Neural cell (in vitro differentiated cells): ENCODE data around the gene SLC2A10. TPM values are rescaled to one million over a fixed set of nuclear protein-coding genes. Genes with fewer than 3 reads are reported as not detected.
"Not testable (repeated sequence)": the region's sequence is repeated elsewhere in the genome, so short reads cannot be mapped to it uniquely, and the experiment has no call there.

Experiments used
- H2AFZ ChIP-seq: fragments of 200-600, 300-800 bp; sonication (generic), shearing (Covaris generic); 2 replicates; pipeline ENCODE4 v1.6.0; 2014; ENCODE audit warnings: low read depth, mild to moderate bottlenecking, antibody characterized with exemption, low read length, moderate library complexity
- H3F3A ChIP-seq: fragments of 200-600 bp; shearing (Covaris generic); 2 replicates; pipeline ENCODE4 v1.6.1; 2016; ENCODE audit warnings: mild to moderate bottlenecking, moderate library complexity, mixed read lengths, antibody characterized with exemption, low read length; ENCODE audit not compliant: insufficient read depth, poor library complexity, severe bottlenecking
- H3K27ac ChIP-seq: fragments of 200-600, 300-800 bp; sonication (generic), shearing (Covaris generic); 2 replicates; pipeline ENCODE4 v1.5.1; 2014; ENCODE audit warnings: mild to moderate bottlenecking, low read length, moderate library complexity
- H3K27me3 ChIP-seq: fragments of 300-800, 200-600 bp; sonication (generic), shearing (Covaris generic); 2 replicates; pipeline ENCODE4 v1.6.0; 2014; ENCODE audit warnings: mild to moderate bottlenecking, low read depth, low read length, moderate library complexity; ENCODE audit not compliant: insufficient read depth
- H3K36me3 ChIP-seq: fragments of 300-800, 200-600 bp; sonication (generic), shearing (Covaris generic); 2 replicates; pipeline ENCODE4 v1.5.1; 2014; ENCODE audit warnings: mild to moderate bottlenecking, antibody characterized with exemption, low read length, moderate library complexity; ENCODE audit not compliant: insufficient read depth
- H3K4me2 ChIP-seq: fragments of 300-800, 200-600 bp; sonication (generic), shearing (Covaris generic); 2 replicates; pipeline ENCODE4 v1.6.0; 2014; ENCODE audit warnings: mild to moderate bottlenecking, low read length
- H3K4me3 ChIP-seq: fragments of 300-800, 200-600 bp; sonication (generic), shearing (Covaris generic); 2 replicates; pipeline ENCODE4 v1.5.1; 2014; ENCODE audit warnings: mild to moderate bottlenecking, low read length, moderate library complexity
- H3K79me2 ChIP-seq: fragments of 200-600 bp; shearing (Covaris generic); replicated peaks from 2 replicates; pipeline ENCODE4 v1.6.0; 2014; ENCODE audit warnings: mild to moderate bottlenecking, low read length, moderate library complexity; ENCODE audit not compliant: insufficient read depth
- H3K9ac ChIP-seq: fragments of 300-800, 200-600 bp; sonication (generic), shearing (Covaris generic); 2 replicates; pipeline ENCODE4 v1.6.1; 2016; ENCODE audit warnings: mild to moderate bottlenecking, low read length, mixed read lengths
- H3K9me2 ChIP-seq: fragments of 200-600 bp; shearing (Covaris generic); 2 replicates; pipeline ENCODE4 v1.6.1; 2016; ENCODE audit warnings: mild to moderate bottlenecking, low read length, mixed read lengths; ENCODE audit not compliant: insufficient read depth
- H3K9me3 ChIP-seq: fragments of 200-600, 300-800 bp; sonication (generic), shearing (Covaris generic); 2 replicates; pipeline ENCODE4 v1.6.1; 2016; ENCODE audit warnings: mild to moderate bottlenecking, mixed run types, low read length, moderate library complexity, mixed read lengths
- H4K20me1 ChIP-seq: fragments of 200-600 bp; shearing (Covaris generic); 2 replicates; pipeline ENCODE4 v1.6.1; 2016; ENCODE audit warnings: mild to moderate bottlenecking, mixed run types; ENCODE audit not compliant: insufficient read depth
- CTCF ChIP-seq: fragments of 450-650 bp; IDR thresholded peaks from 2 replicates; pipeline ENCODE4 v1.5.1; 2014; ENCODE audit warnings: antibody characterized with exemption, mild to moderate bottlenecking, moderate library complexity; ENCODE audit not compliant: poor library complexity, severe bottlenecking
- EP300 ChIP-seq: fragments of 450-650 bp; conservative IDR thresholded peaks from 2 replicates; pipeline ENCODE4 v1.6.1; 2014; ENCODE audit warnings: antibody characterized with exemption, mild to moderate bottlenecking, moderate library complexity; ENCODE audit not compliant: poor library complexity, severe bottlenecking
- EZH2 ChIP-seq: fragments of 200-600, 300-800 bp; shearing (Covaris generic), sonication (generic); IDR thresholded peaks from 2 replicates; pipeline ENCODE4 v1.6.1; 2014; ENCODE audit warnings: antibody characterized with exemption, low read length, borderline replicate concordance, mild to moderate bottlenecking; ENCODE audit not compliant: insufficient read depth, poor library complexity, severe bottlenecking
- MXI1 ChIP-seq: fragments of 450-650 bp; conservative IDR thresholded peaks from 2 replicates; pipeline ENCODE4 v1.6.1; 2014; ENCODE audit warnings: antibody characterized with exemption, mild to moderate bottlenecking; ENCODE audit not compliant: poor library complexity, severe bottlenecking
- POLR2AphosphoS5 ChIP-seq: IDR thresholded peaks from 2 replicates; pipeline ENCODE4 v1.6.1; 2012
- RAD21 ChIP-seq: fragments of 450-650 bp; conservative IDR thresholded peaks from 2 replicates; pipeline ENCODE4 v1.6.1; 2014; ENCODE audit warnings: antibody characterized with exemption, mild to moderate bottlenecking, moderate library complexity
- REST ChIP-seq: IDR thresholded peaks from 2 replicates; pipeline ENCODE4 v1.6.1; 2012; ENCODE audit warnings: borderline replicate concordance
- SMC3 ChIP-seq: fragments of 450-650 bp; conservative IDR thresholded peaks from 2 replicates; pipeline ENCODE4 v1.6.1; 2014; ENCODE audit warnings: antibody characterized with exemption, mild to moderate bottlenecking, moderate library complexity; ENCODE audit not compliant: poor library complexity
- TAF1 ChIP-seq: IDR thresholded peaks from 2 replicates; pipeline ENCODE4 v1.6.1; 2012; ENCODE audit warnings: low read depth
- polyA plus RNA-seq: library from polyadenylated mRNA; depleted of rRNA; stranded (reverse); fragments of >200 nt; gene quantifications from 2 replicates; pipeline ENCODE4 v1.2.3, GENCODE V29; 2014

The SLC2A10 gene
- polyA plus RNA-seq, 1 donor from 2014 or later, result not detected

GRCh38 chr20:46676649-46677316 is 32.7 kb upstream of the SLC2A10 start:
- H4K20me1 ChIP-seq, H3K9me2 ChIP-seq, H3K9me3 ChIP-seq, H3K4me2 ChIP-seq, H3K27me3 ChIP-seq, H3K79me2 ChIP-seq, H3F3A ChIP-seq, H3K9ac ChIP-seq, H3K4me3 ChIP-seq, H3K36me3 ChIP-seq, H2AFZ ChIP-seq, H3K27ac ChIP-seq: not testable (repeated sequence)

- H3F3A ChIP-seq, result no peaks in the 10 kb centered on the region
- H3K4me3 ChIP-seq, result no peak overlapping the region
- H3K27me3 ChIP-seq, result no peaks in the 10 kb centered on the region
- no peak overlapping the region for H3K27ac ChIP-seq
- no peak for TF ChIP-seq SMC3
- no peak for TF ChIP-seq CTCF
- TF ChIP-seq RAD21, result no peak
- TF ChIP-seq MXI1, result no peak
- TF ChIP-seq EP300, result no peak
- no peak for TF ChIP-seq TAF1
- H3K9me3 ChIP-seq, result no peaks in the 10 kb centered on the region
- no peaks in the 10 kb centered on the region for H4K20me1 ChIP-seq
- no peaks in the 10 kb centered on the region for H3K9me2 ChIP-seq
- no peak overlapping the region for H2AFZ ChIP-seq
- no peaks in the 10 kb centered on the region for H3K79me2 ChIP-seq
- H3K4me2 ChIP-seq, result no peak overlapping the region
- no peak overlapping the region for H3K9ac ChIP-seq
- H3K36me3 ChIP-seq, result no peaks in the 10 kb centered on the region
These were observed 31.8 kb upstream of the SLC2A10 start for GRCh38 chr20:46677608-46678007.

- H3K27ac ChIP-seq, result no peak overlapping the region
- no peaks in the 10 kb centered on the region for H3K36me3 ChIP-seq
- no peaks in the 10 kb centered on the region for H3K9me3 ChIP-seq
- TF ChIP-seq EP300 (no peak), POLR2AphosphoS5 (no peak), SMC3 (no peak), RAD21 (no peak), TAF1 (no peak), MXI1 (no peak), REST (no peak), CTCF (no peak), EZH2 (no peak)
- H3K9me2 ChIP-seq, result no peaks in the 10 kb centered on the region
- H3K9ac ChIP-seq, result no peak overlapping the region
- H3K4me3 ChIP-seq, result no peak overlapping the region
- no peak overlapping the region for H2AFZ ChIP-seq
- no peaks in the 10 kb centered on the region for H3F3A ChIP-seq
- peaks cover 3% of the 10 kb centered on the region for H3K79me2 ChIP-seq
- H3K27me3 ChIP-seq, result no peaks in the 10 kb centered on the region
- H3K4me2 ChIP-seq, result no peak overlapping the region
- no peaks in the 10 kb centered on the region for H4K20me1 ChIP-seq
These were observed 30.9 kb upstream of the SLC2A10 start for GRCh38 chr20:46678516-46678915.
